ENCODE measurements around the gene ARHGAP24.

Gene ARHGAP24

GRCh38 chr4:85722401-85722800 is 247.5 kb downstream of the ARHGAP24 start:
- H3K79me2 ChIP-seq (ENCODE audit: control insufficient read depth, insufficient read depth, low read length, unreplicated experiment): no peaks in the 10 kb centered on the region
- H3K27ac ChIP-seq (ENCODE audit: low read depth, low read length): no peak overlapping the region
- H3K36me3 ChIP-seq (ENCODE audit: insufficient read depth, low read length): peaks cover 10% of the 10 kb centered on the region
- peaks cover 34% of the 10 kb centered on the region for H3K4me1 ChIP-seq (ENCODE audit: control insufficient read depth, insufficient read depth, low read length, unreplicated experiment)
- H3K4me3 ChIP-seq (ENCODE audit: low read depth, low read length): no peak overlapping the region
- H2AFZ ChIP-seq (ENCODE audit: low read length, unreplicated experiment): no peak overlapping the region
- no peaks in the 10 kb centered on the region for H3K27me3 ChIP-seq (ENCODE audit: insufficient read depth, low read length)

- Histone ChIP-seq H3K27ac (ENCODE audit: low read depth, low read length) (no peak overlapping the region), H3K36me3 (ENCODE audit: insufficient read depth, low read length) (peaks cover 10% of the 10 kb centered on the region), H3K79me2 (ENCODE audit: control insufficient read depth, insufficient read depth, low read length, unreplicated experiment) (no peaks in the 10 kb centered on the region), H2AFZ (ENCODE audit: low read length, unreplicated experiment) (no peak overlapping the region), H3K4me1 (ENCODE audit: control insufficient read depth, insufficient read depth, low read length, unreplicated experiment) (peaks cover 34% of the 10 kb centered on the region), H3K27me3 (ENCODE audit: insufficient read depth, low read length) (no peaks in the 10 kb centered on the region), H3K4me3 (ENCODE audit: low read depth, low read length) (no peak overlapping the region)
Observed at GRCh38 chr4:85722807-85723206, 247.9 kb downstream of the ARHGAP24 start.

- Histone ChIP-seq H3K79me2 (ENCODE audit: control insufficient read depth, insufficient read depth, low read length, unreplicated experiment) (no peaks in the 10 kb centered on the region), H3K27me3 (ENCODE audit: insufficient read depth, low read length) (no peaks in the 10 kb centered on the region), H2AFZ (ENCODE audit: low read length, unreplicated experiment) (no peak overlapping the region), H3K4me3 (ENCODE audit: low read depth, low read length) (no peak overlapping the region), H3K27ac (ENCODE audit: low read depth, low read length) (peak overlapping the region; percentile 15; the same call in 1 of the 2 replicates), H3K36me3 (ENCODE audit: insufficient read depth, low read length) (peaks cover 10% of the 10 kb centered on the region), H3K4me1 (ENCODE audit: control insufficient read depth, insufficient read depth, low read length, unreplicated experiment) (peaks cover 34% of the 10 kb centered on the region)
Observed at GRCh38 chr4:85724791-85725563, 250.0 kb downstream of the ARHGAP24 start.

DNA sequence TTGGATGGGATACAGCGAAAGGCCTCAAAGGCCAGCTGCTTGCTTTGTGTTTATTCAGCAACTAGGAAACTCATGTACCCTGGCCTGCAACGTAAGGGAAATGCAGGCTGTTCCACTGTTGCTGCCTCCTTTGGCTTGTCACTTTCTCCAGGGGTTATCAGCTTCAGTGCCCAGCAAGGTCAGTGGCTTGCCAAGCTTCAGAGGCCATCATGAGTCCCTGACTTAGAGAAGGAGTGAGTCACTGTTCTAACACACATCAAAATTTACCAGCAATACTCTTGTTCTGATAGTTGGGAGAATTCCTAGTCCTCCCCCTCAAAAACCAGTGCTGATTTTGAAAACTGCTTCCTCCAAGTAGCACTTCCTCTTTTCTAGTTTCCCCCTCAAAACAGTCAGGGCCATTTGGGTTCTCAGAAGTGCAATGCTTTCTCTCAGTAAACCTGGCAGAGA is 250.8 kb downstream of the ARHGAP24 start:
- Histone ChIP-seq H3K27ac (ENCODE audit: low read depth, low read length) (0 out of 2 replicates have a peak overlapping the region, but pooled peaks have one; percentile 15), H3K4me3 (ENCODE audit: low read depth, low read length) (no peak overlapping the region; the same call in 1 of the 2 replicates), H2AFZ (ENCODE audit: low read length, unreplicated experiment) (no peak overlapping the region)

GRCh38 chr4:85726555-85726954 is 251.6 kb downstream of the ARHGAP24 start:
- H3K4me1 ChIP-seq (ENCODE audit: control insufficient read depth, insufficient read depth, low read length, unreplicated experiment): peaks cover 29% of the 10 kb centered on the region
- H3K79me2 ChIP-seq (ENCODE audit: control insufficient read depth, insufficient read depth, low read length, unreplicated experiment): no peaks in the 10 kb centered on the region
- H3K4me3 ChIP-seq (ENCODE audit: low read depth, low read length): no peak overlapping the region
- no peak overlapping the region for H3K27ac ChIP-seq (ENCODE audit: low read depth, low read length)
- no peak overlapping the region for H2AFZ ChIP-seq (ENCODE audit: low read length, unreplicated experiment)
- no peaks in the 10 kb centered on the region for H3K27me3 ChIP-seq (ENCODE audit: insufficient read depth, low read length)
- peaks cover 10% of the 10 kb centered on the region for H3K36me3 ChIP-seq (ENCODE audit: insufficient read depth, low read length)

More for the DNA sequence above, 250.8 kb downstream of the ARHGAP24 start:
- Histone ChIP-seq H3K27me3 (ENCODE audit: insufficient read depth, low read length) (no peaks in the 10 kb centered on the region), H3K79me2 (ENCODE audit: control insufficient read depth, insufficient read depth, low read length, unreplicated experiment) (no peaks in the 10 kb centered on the region), H3K36me3 (ENCODE audit: insufficient read depth, low read length) (peaks cover 10% of the 10 kb centered on the region), H3K4me1 (ENCODE audit: control insufficient read depth, insufficient read depth, low read length, unreplicated experiment) (peaks cover 29% of the 10 kb centered on the region)

- Histone ChIP-seq H3K27me3 (ENCODE audit: insufficient read depth, low read length) (no peaks in the 10 kb centered on the region), H3K79me2 (ENCODE audit: control insufficient read depth, insufficient read depth, low read length, unreplicated experiment) (no peaks in the 10 kb centered on the region), H2AFZ (ENCODE audit: low read length, unreplicated experiment) (no peak overlapping the region), H3K4me1 (ENCODE audit: control insufficient read depth, insufficient read depth, low read length, unreplicated experiment) (peaks cover 19% of the 10 kb centered on the region), H3K4me3 (ENCODE audit: low read depth, low read length) (no peak overlapping the region), H3K36me3 (ENCODE audit: insufficient read depth, low read length) (peaks cover 2% of the 10 kb centered on the region; the same call in 1 of the 2 replicates), H3K27ac (ENCODE audit: low read depth, low read length) (no peak overlapping the region)
Observed at GRCh38 chr4:85728464-85728863, 253.5 kb downstream of the ARHGAP24 start.

DNA sequence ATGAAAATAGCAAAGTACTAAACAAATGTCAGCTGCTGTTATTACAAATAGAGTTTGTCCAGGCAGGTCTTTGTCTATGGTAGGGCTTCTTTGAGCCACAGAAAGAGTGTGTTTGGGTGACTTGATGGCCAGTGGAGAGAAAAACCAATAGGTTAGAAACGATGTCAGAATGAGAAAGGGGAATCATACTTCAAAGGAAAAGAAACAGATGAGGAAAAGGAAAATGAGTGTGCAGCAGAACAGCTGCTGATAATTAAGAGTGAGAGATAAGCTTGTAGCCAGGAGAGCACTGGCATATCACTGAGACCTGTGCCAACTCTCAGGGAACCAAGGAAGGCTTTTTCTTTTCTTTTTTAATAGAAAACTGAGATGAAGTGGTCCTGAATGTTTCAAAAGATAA is 257.2 kb downstream of the ARHGAP24 start:
- Histone ChIP-seq H3K4me1 (ENCODE audit: control insufficient read depth, insufficient read depth, low read length, unreplicated experiment) (peaks cover 12% of the 10 kb centered on the region), H3K79me2 (ENCODE audit: control insufficient read depth, insufficient read depth, low read length, unreplicated experiment) (no peaks in the 10 kb centered on the region), H3K27ac (ENCODE audit: low read depth, low read length) (no peak overlapping the region), H3K36me3 (ENCODE audit: insufficient read depth, low read length) (no peaks in the 10 kb centered on the region), H3K27me3 (ENCODE audit: insufficient read depth, low read length) (no peaks in the 10 kb centered on the region), H2AFZ (ENCODE audit: low read length, unreplicated experiment) (no peak overlapping the region), H3K4me3 (ENCODE audit: low read depth, low read length) (no peak overlapping the region)

DNA sequence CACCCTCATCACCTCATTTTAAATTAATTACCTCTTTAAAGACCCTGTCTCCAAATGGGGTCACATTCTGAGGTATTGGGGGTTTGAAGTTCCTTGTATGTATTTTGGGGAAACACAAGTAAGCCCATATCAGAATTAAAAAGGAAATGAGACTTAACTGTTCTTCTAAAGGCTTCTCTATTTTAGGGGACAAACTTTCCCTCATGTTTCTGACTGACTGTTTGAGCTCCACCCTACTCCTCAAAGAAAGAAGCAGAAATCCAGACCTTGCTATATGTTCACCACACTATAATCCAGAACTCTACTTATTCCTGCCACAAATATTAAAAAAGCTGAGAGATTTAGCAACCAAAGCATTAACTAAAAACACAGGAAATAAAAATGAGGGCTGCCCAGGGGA is 258.8 kb downstream of the ARHGAP24 start:
- Histone ChIP-seq H3K4me3 (ENCODE audit: low read depth, low read length) (no peak overlapping the region), H3K27ac (ENCODE audit: low read depth, low read length) (0 out of 2 replicates have a peak overlapping the region, but pooled peaks have one; percentile 4), H3K79me2 (ENCODE audit: control insufficient read depth, insufficient read depth, low read length, unreplicated experiment) (no peaks in the 10 kb centered on the region), H3K27me3 (ENCODE audit: insufficient read depth, low read length) (no peaks in the 10 kb centered on the region), H3K36me3 (ENCODE audit: insufficient read depth, low read length) (no peaks in the 10 kb centered on the region), H2AFZ (ENCODE audit: low read length, unreplicated experiment) (no peak overlapping the region), H3K4me1 (ENCODE audit: control insufficient read depth, insufficient read depth, low read length, unreplicated experiment) (peaks cover 14% of the 10 kb centered on the region)

- H3K27ac ChIP-seq (ENCODE audit: low read depth, low read length): 0 out of 2 replicates have a peak overlapping the region, but pooled peaks have one; percentile 4
Observed at GRCh38 chr4:85734424-85734831, 259.5 kb downstream of the ARHGAP24 start.

DNA sequence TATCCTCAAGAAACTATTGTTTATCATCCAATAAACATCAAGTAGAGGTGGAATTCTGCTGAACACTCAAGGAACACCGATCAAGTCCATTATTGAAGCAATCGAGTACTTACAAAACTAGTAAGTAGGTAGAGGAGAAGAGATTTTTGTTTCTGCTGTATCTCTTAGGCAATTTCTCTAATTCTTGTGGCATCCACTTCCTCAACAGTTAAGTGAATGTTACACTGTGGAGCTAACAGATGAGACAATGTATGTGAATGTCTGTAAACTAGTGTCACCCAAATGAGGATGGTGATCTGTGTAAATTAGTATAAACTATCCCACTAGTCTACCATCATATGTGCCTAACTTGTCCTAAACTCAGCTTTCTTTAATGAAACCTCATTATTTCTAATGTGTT is 261.6 kb downstream of the ARHGAP24 start:
- no peaks in the 10 kb centered on the region for H3K27me3 ChIP-seq (ENCODE audit: insufficient read depth, low read length)
- H3K4me1 ChIP-seq (ENCODE audit: control insufficient read depth, insufficient read depth, low read length, unreplicated experiment): peaks cover 35% of the 10 kb centered on the region
- no peaks in the 10 kb centered on the region for H3K79me2 ChIP-seq (ENCODE audit: control insufficient read depth, insufficient read depth, low read length, unreplicated experiment)
- H3K36me3 ChIP-seq (ENCODE audit: insufficient read depth, low read length): no peaks in the 10 kb centered on the region
- H3K27ac ChIP-seq (ENCODE audit: low read depth, low read length): no peak overlapping the region
- no peak overlapping the region for H2AFZ ChIP-seq (ENCODE audit: low read length, unreplicated experiment)
- no peak overlapping the region for H3K4me3 ChIP-seq (ENCODE audit: low read depth, low read length)

More at GRCh38 chr4:85734424-85734831, 259.5 kb downstream of the ARHGAP24 start:
- Histone ChIP-seq H3K36me3 (ENCODE audit: insufficient read depth, low read length) (no peaks in the 10 kb centered on the region), H3K4me3 (ENCODE audit: low read depth, low read length) (no peak overlapping the region), H3K4me1 (ENCODE audit: control insufficient read depth, insufficient read depth, low read length, unreplicated experiment) (peaks cover 18% of the 10 kb centered on the region), H3K27me3 (ENCODE audit: insufficient read depth, low read length) (no peaks in the 10 kb centered on the region), H2AFZ (ENCODE audit: low read length, unreplicated experiment) (no peak overlapping the region), H3K79me2 (ENCODE audit: control insufficient read depth, insufficient read depth, low read length, unreplicated experiment) (no peaks in the 10 kb centered on the region)

DNA sequence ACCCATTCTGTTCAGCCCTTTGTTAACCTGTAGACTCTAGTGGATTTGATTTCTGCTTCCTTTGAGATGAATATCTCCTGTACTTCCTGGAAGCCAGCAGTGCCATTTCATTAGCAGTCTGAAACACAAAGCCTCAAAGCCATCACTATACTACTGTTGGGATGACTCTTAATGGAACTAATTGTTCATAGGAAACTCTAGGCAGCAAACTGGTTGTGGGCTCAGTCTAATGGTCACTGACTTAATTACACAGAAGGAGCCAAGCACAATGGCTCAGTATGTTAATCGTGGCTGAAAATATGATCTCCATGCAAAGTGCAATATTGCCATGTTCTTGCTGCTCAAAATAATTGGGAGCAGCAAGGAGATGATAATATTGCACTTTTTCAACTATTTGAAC is 262.3 kb downstream of the ARHGAP24 start:
- Histone ChIP-seq H2AFZ (ENCODE audit: low read length, unreplicated experiment) (no peak overlapping the region), H3K36me3 (ENCODE audit: insufficient read depth, low read length) (no peaks in the 10 kb centered on the region), H3K4me3 (ENCODE audit: low read depth, low read length) (no peak overlapping the region), H3K4me1 (ENCODE audit: control insufficient read depth, insufficient read depth, low read length, unreplicated experiment) (peaks cover 42% of the 10 kb centered on the region), H3K27me3 (ENCODE audit: insufficient read depth, low read length) (no peaks in the 10 kb centered on the region), H3K79me2 (ENCODE audit: control insufficient read depth, insufficient read depth, low read length, unreplicated experiment) (peaks cover 5% of the 10 kb centered on the region), H3K27ac (ENCODE audit: low read depth, low read length) (no peak overlapping the region)

Data from ACC112 (cell line).